Fibroblast of lung (primary cell): ENCODE results near the gene GRK6. TPM values are rescaled to one million over a fixed set of nuclear protein-coding genes. Genes with fewer than 3 reads are reported as not detected.

Experiments
- DNase-seq, 2 donors: peaks; one replicate each; pipeline versions ENCODE4 v3.0.0 to v3.0.0-alpha.2; 2010; ENCODE audit warnings: low read depth in 2 of 2
- H2AFZ ChIP-seq: 2 replicates; pipeline ENCODE4 v1.5.1; 2012; ENCODE audit warnings: low read length, control low read depth, inconsistent platforms
- H3K27ac ChIP-seq: 2 replicates; pipeline ENCODE4 v1.5.1; 2011; ENCODE audit warnings: low read length, control low read depth; ENCODE audit not compliant: insufficient read depth
- H3K27me3 ChIP-seq: 2 replicates; pipeline ENCODE4 v1.5.1; 2011; ENCODE audit warnings: mild to moderate bottlenecking, low read length; ENCODE audit not compliant: control insufficient read depth, insufficient read depth
- H3K36me3 ChIP-seq: 2 replicates; pipeline ENCODE4 v1.5.1; 2011; ENCODE audit warnings: low read length; ENCODE audit not compliant: control insufficient read depth, insufficient read depth
- H3K4me1 ChIP-seq: 2 replicates; pipeline ENCODE4 v1.5.1; 2011; ENCODE audit warnings: low read length; ENCODE audit not compliant: control insufficient read depth, insufficient read depth; ENCODE audit errors: extremely low read depth
- H3K4me2 ChIP-seq: 2 replicates; pipeline ENCODE4 v1.5.1; 2011; ENCODE audit warnings: low read length, control low read depth; ENCODE audit not compliant: insufficient read depth; ENCODE audit errors: extremely low read depth
- H3K4me3 ChIP-seq, 4 experiments: fragments of 200-600 bp in 1 of 4; sonication (generic) in 1 of 4; replicated peaks in 1 of 4; 2 replicates each; pipeline ENCODE4 v1.5.1; 2011 to 2016; ENCODE audit warnings: low read length in 4 of 4, low read depth in 3 of 4, mild to moderate bottlenecking in 3 of 4, control low read depth in 2 of 4, inconsistent platforms in 1 of 4, mixed read lengths in 1 of 4; ENCODE audit not compliant: insufficient read depth in 1 of 4; ENCODE audit errors: control extremely low read depth in 1 of 4
- H3K79me2 ChIP-seq: 2 replicates; pipeline ENCODE4 v1.5.1; 2012; ENCODE audit warnings: mild to moderate bottlenecking, low read length, inconsistent platforms; ENCODE audit not compliant: control insufficient read depth, insufficient read depth
- H3K9ac ChIP-seq: 2 replicates; pipeline ENCODE4 v1.5.1; 2011; ENCODE audit warnings: mild to moderate bottlenecking, low read length, control low read depth; ENCODE audit not compliant: insufficient read depth
- H3K9me3 ChIP-seq: 2 replicates; pipeline ENCODE4 v1.5.1; 2012; ENCODE audit warnings: low read depth, low read length; ENCODE audit not compliant: control insufficient read depth, insufficient read depth
- H4K20me1 ChIP-seq: 2 replicates; pipeline ENCODE4 v1.5.1; 2011; ENCODE audit warnings: low read length; ENCODE audit not compliant: control insufficient read depth, insufficient read depth; ENCODE audit errors: extremely low read depth
- EZH2 ChIP-seq: IDR thresholded peaks from 2 replicates; pipeline ENCODE4 v1.5.1; 2012; ENCODE audit warnings: low read length, control low read depth, mild to moderate bottlenecking; ENCODE audit errors: missing control alignments
- polyA plus RNA-seq, 2 donors: library from polyadenylated mRNA; depleted of rRNA in 1 of 2; stranded (reverse) in 1 of 2; unstranded in 1 of 2; fragments of >200 nt; gene quantifications; 2 replicates each; pipeline ENCODE4 v1.2.1, GENCODE V29; 2011 to 2012; ENCODE audit warnings: missing spikeins in 1 of 2
- total RNA-seq: library from RNA; depleted of rRNA; stranded (reverse); fragments of >200 nt; gene quantifications from 2 replicates; pipeline ENCODE4 v1.2.1, GENCODE V29; 2014
- TF ChIP-seq, protein P1 (sequence below), 2 donors: IDR thresholded peaks in 1 of 2; conservative IDR thresholded peaks in 1 of 2; 1 replicate in 1 of 2; 2 replicates in 1 of 2; pipeline ENCODE4 v1.5.1; 2011 to 2012; ENCODE audit warnings: low read length in 2 of 2, control low read depth in 1 of 2, inconsistent platforms in 1 of 2, low read depth in 1 of 2, mild to moderate bottlenecking in 1 of 2

GRK6 gene
- total and polyA plus RNA-seq, 2 donors (not counting 1 experiment from before 2014, with no cell fraction given) = 15.0 to 15.8 TPM

DNA sequence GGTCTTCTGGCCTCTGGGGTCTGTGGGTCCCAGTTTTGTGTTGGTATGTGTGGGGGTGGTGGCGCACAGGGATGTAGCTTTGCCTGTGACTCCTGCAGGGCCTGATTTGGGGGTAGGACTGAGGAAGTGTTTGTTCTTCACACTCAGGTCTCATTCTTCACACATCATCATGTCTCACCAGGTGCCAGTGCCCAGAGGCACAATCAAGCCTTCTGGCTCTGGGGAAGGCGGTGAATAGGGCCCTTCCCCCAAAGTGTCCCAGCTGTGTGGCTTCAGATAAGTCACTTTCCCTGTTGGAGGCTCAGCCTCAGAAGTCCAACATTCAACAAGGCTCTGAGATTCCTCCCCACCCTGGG, 41.8 kb downstream of the GRK6 start:
- Histone ChIP-seq H3K4me1 (peaks cover 32% of the 10 kb centered on the region), H3K4me2 (no peak overlapping the region), H3K9ac (no peak overlapping the region), H2AFZ (no peak overlapping the region), H3K27me3 (no peaks in the 10 kb centered on the region), H4K20me1 (no peaks in the 10 kb centered on the region), H3K9me3 (no peaks in the 10 kb centered on the region), H3K27ac (no peak overlapping the region), H3K36me3 (peaks cover 38% of the 10 kb centered on the region), H3K4me3 (no peak overlapping the region), H3K79me2 (peaks cover 42% of the 10 kb centered on the region)
- no peak for DNase-seq
- no peak for TF ChIP-seq EZH2
- TF ChIP-seq, protein P1, sequence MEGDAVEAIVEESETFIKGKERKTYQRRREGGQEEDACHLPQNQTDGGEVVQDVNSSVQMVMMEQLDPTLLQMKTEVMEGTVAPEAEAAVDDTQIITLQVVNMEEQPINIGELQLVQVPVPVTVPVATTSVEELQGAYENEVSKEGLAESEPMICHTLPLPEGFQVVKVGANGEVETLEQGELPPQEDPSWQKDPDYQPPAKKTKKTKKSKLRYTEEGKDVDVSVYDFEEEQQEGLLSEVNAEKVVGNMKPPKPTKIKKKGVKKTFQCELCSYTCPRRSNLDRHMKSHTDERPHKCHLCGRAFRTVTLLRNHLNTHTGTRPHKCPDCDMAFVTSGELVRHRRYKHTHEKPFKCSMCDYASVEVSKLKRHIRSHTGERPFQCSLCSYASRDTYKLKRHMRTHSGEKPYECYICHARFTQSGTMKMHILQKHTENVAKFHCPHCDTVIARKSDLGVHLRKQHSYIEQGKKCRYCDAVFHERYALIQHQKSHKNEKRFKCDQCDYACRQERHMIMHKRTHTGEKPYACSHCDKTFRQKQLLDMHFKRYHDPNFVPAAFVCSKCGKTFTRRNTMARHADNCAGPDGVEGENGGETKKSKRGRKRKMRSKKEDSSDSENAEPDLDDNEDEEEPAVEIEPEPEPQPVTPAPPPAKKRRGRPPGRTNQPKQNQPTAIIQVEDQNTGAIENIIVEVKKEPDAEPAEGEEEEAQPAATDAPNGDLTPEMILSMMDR (conservative IDR thresholded peaks at IDR 0.05 in 1 of 2, IDR thresholded peaks at IDR 0.05 in 1 of 2; ENCODE audit: low read depth in 1 of 2, low read length in 2 of 2) = no peak

DNA sequence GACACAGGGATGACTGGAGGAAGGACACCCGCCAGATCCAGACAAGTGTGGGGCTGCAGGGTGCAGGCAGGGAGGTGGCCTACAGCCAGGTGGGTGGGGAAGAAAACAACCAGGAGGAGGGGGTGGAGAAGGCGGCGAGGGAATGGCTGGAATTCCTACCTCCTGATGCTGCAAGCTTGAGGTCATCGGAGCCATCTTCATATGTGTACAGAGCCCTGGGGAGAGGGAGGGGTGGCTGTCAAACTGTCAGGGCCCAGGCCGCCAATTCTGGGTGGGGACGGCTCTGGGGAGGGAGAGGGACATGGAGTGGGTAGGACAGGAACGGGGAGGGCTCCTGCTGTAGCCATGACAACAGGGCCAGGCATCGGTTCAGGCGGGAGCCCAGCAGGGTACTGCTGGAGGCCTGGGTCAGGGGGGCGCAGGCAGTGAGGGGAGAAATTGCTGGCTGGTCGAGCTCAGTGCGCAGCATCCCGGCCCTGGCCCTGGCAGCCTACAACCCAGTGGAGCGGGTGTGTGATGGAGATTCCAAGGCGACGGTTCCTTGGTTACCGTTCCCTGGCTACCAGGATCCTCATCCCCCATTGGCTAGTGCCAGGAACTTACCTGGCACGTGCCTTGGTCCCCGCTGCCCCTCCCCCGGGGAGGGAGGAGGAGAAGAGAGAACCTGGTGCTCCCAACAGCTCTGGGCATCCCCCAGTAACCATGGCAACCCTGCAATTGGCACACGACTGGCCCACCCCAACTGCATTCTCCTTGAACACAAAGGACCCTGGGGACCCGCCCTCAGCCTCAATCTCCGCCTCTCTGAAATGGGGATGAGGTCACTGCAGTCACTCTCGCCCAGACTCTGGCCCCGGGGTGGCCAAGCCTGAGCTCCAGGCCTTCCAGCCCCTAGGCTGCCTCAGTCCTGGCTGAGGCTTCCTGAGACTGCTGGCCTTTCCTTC, 42.5 kb downstream of the GRK6 start:
- Histone ChIP-seq H3K4me1 (peaks cover 32% of the 10 kb centered on the region), H3K9ac (no peak overlapping the region), H3K36me3 (peaks cover 38% of the 10 kb centered on the region), H3K79me2 (peaks cover 42% of the 10 kb centered on the region), H3K27ac (peak overlapping the region; percentile 82), H3K4me3 (no peak overlapping the region), H3K4me2 (peak overlapping the region; percentile 25), H4K20me1 (no peaks in the 10 kb centered on the region), H2AFZ (no peak overlapping the region), H3K27me3 (no peaks in the 10 kb centered on the region), H3K9me3 (no peaks in the 10 kb centered on the region)
- TF ChIP-seq, protein P1 (conservative IDR thresholded peaks at IDR 0.05 in 1 of 2, IDR thresholded peaks at IDR 0.05 in 1 of 2; ENCODE audit: low read depth in 1 of 2, low read length in 2 of 2) = no peak
- no peak for TF ChIP-seq EZH2
- DNase-seq = peak in 1 of 2 donors; percentile 81

DNA sequence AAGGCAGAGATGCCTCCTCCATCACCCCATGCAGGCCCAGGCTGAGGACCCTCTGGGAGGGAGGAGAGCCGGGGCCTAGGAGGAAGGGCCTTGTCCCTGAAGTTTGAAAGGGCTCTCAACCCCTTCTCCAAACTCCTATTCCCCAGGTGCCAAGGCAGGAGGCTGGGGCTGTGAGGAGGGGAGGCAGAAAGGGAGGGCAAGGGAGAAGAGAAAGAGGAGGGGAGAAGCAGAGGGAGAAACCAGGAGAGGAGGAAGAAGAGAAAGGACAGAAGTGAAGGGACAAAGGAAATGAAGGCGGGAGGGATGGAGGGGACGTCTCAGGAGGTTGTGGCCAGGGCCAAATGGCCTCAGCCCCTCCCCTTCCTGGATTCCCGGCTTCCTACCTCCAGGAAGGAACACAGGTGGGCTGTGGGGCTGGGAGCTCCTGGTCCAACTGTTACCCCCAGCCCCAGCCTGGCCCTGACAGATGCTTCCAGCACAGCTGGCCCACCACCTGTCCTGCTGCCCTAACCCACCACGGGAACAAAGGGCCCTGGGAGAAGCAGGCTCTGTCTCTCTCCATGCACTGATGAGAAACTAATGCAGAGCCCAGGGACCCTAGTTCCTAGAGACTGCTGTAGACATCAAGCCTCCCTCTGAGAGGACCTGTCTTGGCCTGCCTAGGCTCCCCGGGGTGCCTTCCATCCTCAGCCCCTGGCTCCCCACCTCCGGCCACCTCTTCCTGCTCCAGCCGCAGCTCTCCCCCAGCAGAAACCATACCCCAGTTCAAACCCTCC, 43.5 kb downstream of the GRK6 start:
- H3K4me1 ChIP-seq = peaks cover 33% of the 10 kb centered on the region
- no peak overlapping the region for H3K9ac ChIP-seq
- no peak for TF ChIP-seq EZH2
- TF ChIP-seq, protein P1 (conservative IDR thresholded peaks at IDR 0.05 in 1 of 2, IDR thresholded peaks at IDR 0.05 in 1 of 2; ENCODE audit: low read depth in 1 of 2, low read length in 2 of 2) = no peak
- H3K4me3 ChIP-seq = no peak overlapping the region
- peaks cover 42% of the 10 kb centered on the region for H3K79me2 ChIP-seq
- H3K27me3 ChIP-seq = no peaks in the 10 kb centered on the region
- DNase-seq = no peak
- H3K4me2 ChIP-seq = peak overlapping the region; percentile 3
- H4K20me1 ChIP-seq = no peaks in the 10 kb centered on the region
- H3K36me3 ChIP-seq = peaks cover 38% of the 10 kb centered on the region
- H3K27ac ChIP-seq = peak overlapping the region; percentile 82
- no peaks in the 10 kb centered on the region for H3K9me3 ChIP-seq
- no peak overlapping the region for H2AFZ ChIP-seq
